K562 (cell line): ENCODE data around the gene ARHGDIA. TPM values are rescaled to one million over a fixed set of nuclear protein-coding genes. Genes with fewer than 3 reads are reported as not detected.

ENCODE experiments used
- BRCA1 ChIP-seq, 2 experiments: fragments of 450-650 bp in 1 of 2; sonication (generic) in 1 of 2; formaldehyde crosslinking in 1 of 2; IDR thresholded peaks; 2 replicates each; pipeline versions ENCODE4 v1.5.0 to v1.6.1; 2017 to 2020; ENCODE audit warnings: mild to moderate bottlenecking in 1 of 2, missing genetic modification reagents in 1 of 2
- DEAF1 ChIP-seq: fragments of 450-650 bp; formaldehyde crosslinking; IDR thresholded peaks from 2 replicates; pipeline ENCODE4 v1.4.0; 2020; ENCODE audit warnings: mild to moderate bottlenecking, moderate library complexity
- DPF2 ChIP-seq: fragments of 450-650 bp; IDR thresholded peaks from 2 replicates; pipeline ENCODE4 v1.6.1; 2016
- E2F8 ChIP-seq: fragments of 450-650 bp; IDR thresholded peaks from 2 replicates; pipeline ENCODE4 v1.7.1; 2018; ENCODE audit warnings: mild to moderate bottlenecking, low read depth; ENCODE audit not compliant: partially characterized antibody
- ELF2 ChIP-seq: fragments of 250-450 bp; sonication (Bioruptor Pico); IDR thresholded peaks from 2 replicates; pipeline ENCODE4 v1.5.0; 2021; ENCODE audit warnings: mild to moderate bottlenecking
- FOXA1 ChIP-seq: fragments of 450-650 bp; IDR thresholded peaks from 2 replicates; pipeline ENCODE4 v1.6.1; 2016; ENCODE audit warnings: mild to moderate bottlenecking, borderline replicate concordance
- FOXK1 ChIP-seq: sonication (generic); formaldehyde crosslinking; IDR thresholded peaks from 2 replicates; pipeline ENCODE4 v1.8.0; 2022; ENCODE audit warnings: missing genetic modification reagents, mild to moderate bottlenecking, borderline replicate concordance
- HDAC6 ChIP-seq: IDR thresholded peaks from 2 replicates; pipeline ENCODE4 v1.6.1; 2012; ENCODE audit warnings: low read depth, mild to moderate bottlenecking, control low read depth, inconsistent platforms, low read length, moderate library complexity
- MLLT1 ChIP-seq, 2 experiments: fragments of 450-650 bp; IDR thresholded peaks; 2 replicates each; pipeline ENCODE4 v1.6.1; 2016
- NFXL1 ChIP-seq: fragments of 450-650 bp; formaldehyde crosslinking; IDR thresholded peaks from 2 replicates; pipeline ENCODE4 v1.4.0; 2021; ENCODE audit warnings: mild to moderate bottlenecking
- POLR3A ChIP-seq: IDR thresholded peaks from 2 replicates; pipeline ENCODE4 v1.6.1; 2011; ENCODE audit warnings: borderline replicate concordance, mild to moderate bottlenecking, moderate library complexity; ENCODE audit not compliant: insufficient read length, insufficient read depth; ENCODE audit errors: extremely low read depth
- PRMT5 ChIP-seq: sonication (generic); formaldehyde crosslinking; IDR thresholded peaks from 2 replicates; pipeline ENCODE4 v1.5.0; 2020; ENCODE audit warnings: missing genetic modification reagents
- SP1 ChIP-seq: sonication (generic); formaldehyde crosslinking; IDR thresholded peaks from 2 replicates; pipeline ENCODE4 v1.8.1; 2022; ENCODE audit warnings: mild to moderate bottlenecking, missing genetic modification reagents
- VEZF1 ChIP-seq: fragments of 200-800 bp; sonication (Bioruptor generic); IDR thresholded peaks from 2 replicates; pipeline ENCODE4 v1.6.1; 2017; ENCODE audit warnings: missing genetic modification characterization, missing compliant biosample characterization
- ZNF134 ChIP-seq: fragments of 250-450 bp; sonication (Bioruptor Pico); conservative IDR thresholded peaks from 2 replicates; pipeline ENCODE4 v1.4.0; 2020
- ZNF253 ChIP-seq: fragments of 250-450 bp; sonication (Bioruptor Pico); conservative IDR thresholded peaks from 2 replicates; pipeline ENCODE4 v1.6.1; 2021; ENCODE audit warnings: mild to moderate bottlenecking
- ZNF764 ChIP-seq: fragments of 250-450 bp; sonication (Bioruptor Pico); IDR thresholded peaks from 2 replicates; pipeline ENCODE4 v1.4.0; 2020; ENCODE audit warnings: low read depth, mild to moderate bottlenecking, moderate library complexity
- polyA plus RNA-seq, 8 experiments: library from polyadenylated mRNA; depleted of rRNA in 4 of 8; stranded (reverse) in 5 of 8; unstranded in 3 of 8; fragments of >200 nt; fragmentation: Nextera tagmentation in 2 of 8; fragmentation: Illumina TruSeq in 1 of 8; extraction: Ambion mirVana in 2 of 8; extraction: Trizol in 1 of 8; gene quantifications; 2 replicates each; pipeline versions ENCODE4 v1.2.1 to v1.2.3, GENCODE V29; 2011 to 2014; ENCODE audit warnings: inconsistent platforms in 1 of 8, missing spikeins in 1 of 8
- total RNA-seq, 7 experiments: library from RNA; depleted of rRNA in 6 of 7; stranded (reverse); fragments of >200 nt in 6 of 7; fragmentation: Illumina TruSeq in 2 of 7; extraction: Trizol in 2 of 7; gene quantifications; 2 replicates each; pipeline versions ENCODE4 v1.2.1 to v1.2.3, GENCODE V29; 2011 to 2021; ENCODE audit warnings: low replicate concordance in 1 of 7

Gene ARHGDIA
- total and polyA plus RNA-seq, 9 of the 15 experiments (the other 6 are each of a cell fraction or from before 2014, with no cell fraction given) = 9.6 to 340 (median 97.6) TPM

- no peak for TF ChIP-seq DEAF1
- peak; percentile 73 for TF ChIP-seq DPF2
- TF ChIP-seq SP1 (CRISPR knock-in tag) = 0 out of 2 replicates have a peak, but pooled peaks have one; percentile 12
- TF ChIP-seq ZNF764 = no peak
- no peak for TF ChIP-seq FOXA1
- peak; percentile 41 for TF ChIP-seq E2F8
- no peak for TF ChIP-seq ZNF134 (CRISPR knock-in tag)
- no peak for TF ChIP-seq POLR3A
- TF ChIP-seq FOXK1 (CRISPR knock-in tag) = no peak
- no peak for TF ChIP-seq ZNF253 (CRISPR knock-in tag)
- TF ChIP-seq BRCA1 (IDR thresholded peaks at IDR 0.05) = no peak
- no peak for TF ChIP-seq BRCA1 (CRISPR knock-in tag; IDR thresholded peaks at IDR 0.05)
- no peak for TF ChIP-seq HDAC6
- no peak; a peak in 1 of 4 replicates for TF ChIP-seq MLLT1 (IDR thresholded peaks at IDR 0.05)
- TF ChIP-seq PRMT5 = no peak
- TF ChIP-seq NFXL1 (CRISPR knock-in tag) = peak; percentile 65; the same call in 1 of the 2 replicates
- no peak for TF ChIP-seq ELF2 (CRISPR knock-in tag)
- TF ChIP-seq VEZF1 = peak; percentile 87
Observed at GRCh38 chr17:81821603-81822311, 49.4 kb downstream of the ARHGDIA start (continued).
